NCI-H69 (cell line): ENCODE data around the gene SIRPB2.
"Not testable (repeated sequence)": the region's sequence is repeated elsewhere in the genome, so short reads cannot be mapped to it uniquely, and the experiment has no call there.

Experiments used
- DNase-seq: peaks from one replicate; lab custom pipeline; 2025; lab: John Stamatoyannopoulos, UW

The SIRPB2 gene

GRCh38 chr20:1499528-1500420, 8.6 kb upstream of the SIRPB2 start:
- DNase-seq: no peak

- not testable (repeated sequence) for DNase-seq
These were observed 6.2 kb upstream of the SIRPB2 start for GRCh38 chr20:1497371-1497770.

- no peak for DNase-seq
These were observed 5.7 kb upstream of the SIRPB2 start for GRCh38 chr20:1496930-1497329.

GRCh38 chr20:1494436-1494835, 3.2 kb upstream of the SIRPB2 start:
- DNase-seq: no peak

- no peak for DNase-seq
These were observed 2.3 kb upstream of the SIRPB2 start for GRCh38 chr20:1493536-1493935.

GRCh38 chr20:1491860-1492642, 831 bp upstream of the SIRPB2 start:
- DNase-seq: no peak

- DNase-seq: no peak
These were observed 501 bp downstream of the SIRPB2 start for GRCh38 chr20:1490643-1491195.

- no peak for DNase-seq
These were observed 1.3 kb downstream of the SIRPB2 start for GRCh38 chr20:1489764-1490436.

- DNase-seq: no peak
These were observed 1.9 kb downstream of the SIRPB2 start for GRCh38 chr20:1489325-1489724.

- no peak for DNase-seq
These were observed 4.7 kb downstream of the SIRPB2 start for GRCh38 chr20:1486566-1486965.

GRCh38 chr20:1484438-1485116, 6.6 kb downstream of the SIRPB2 start:
- no peak for DNase-seq

- no peak for DNase-seq
These were observed 11.2 kb downstream of the SIRPB2 start for GRCh38 chr20:1479831-1480595.

- no peak for DNase-seq
These were observed 12.7 kb downstream of the SIRPB2 start for GRCh38 chr20:1478566-1478965.

GRCh38 chr20:1477896-1478490, 13.2 kb downstream of the SIRPB2 start:
- no peak for DNase-seq

GRCh38 chr20:1474817-1475603, 16.2 kb downstream of the SIRPB2 start:
- peak; percentile 5 for DNase-seq

- DNase-seq: no peak
These were observed 16.9 kb downstream of the SIRPB2 start for GRCh38 chr20:1474325-1474724.

- peak; percentile 20 for DNase-seq
These were observed 17.7 kb downstream of the SIRPB2 start for GRCh38 chr20:1473246-1474220.

GRCh38 chr20:1472556-1473245, 18.5 kb downstream of the SIRPB2 start:
- DNase-seq: peak; percentile 20
